BLaER1 (cell line): ENCODE data around the gene HSPBP1.

Source experiments
- H3K27ac ChIP-seq: shearing (Covaris generic); formaldehyde crosslinking; 2 replicates; pipeline ENCODE4 v1.8.1; 2022
- H3K27me3 ChIP-seq: shearing (Covaris generic); formaldehyde crosslinking; 2 replicates; pipeline ENCODE4 v1.8.1; 2022
- H3K36me3 ChIP-seq: shearing (Covaris generic); formaldehyde crosslinking; 2 replicates; pipeline ENCODE4 v1.8.1; 2022
- H3K4me1 ChIP-seq: shearing (Covaris generic); formaldehyde crosslinking; 2 replicates; pipeline ENCODE4 v1.8.1; 2022
- H3K4me2 ChIP-seq: shearing (Covaris generic); formaldehyde crosslinking; 2 replicates; pipeline ENCODE4 v1.8.1; 2022
- H3K4me3 ChIP-seq: shearing (Covaris generic); formaldehyde crosslinking; 2 replicates; pipeline ENCODE4 v1.8.1; 2022
- H3K9ac ChIP-seq: shearing (Covaris generic); formaldehyde crosslinking; 2 replicates; pipeline ENCODE4 v1.8.1; 2022
- H3K9me3 ChIP-seq: shearing (Covaris generic); formaldehyde crosslinking; 2 replicates; pipeline ENCODE4 v1.8.1; 2022
- H4K20me1 ChIP-seq: shearing (Covaris generic); formaldehyde crosslinking; 2 replicates; pipeline ENCODE4 v1.8.1; 2022
- Cebpa-rat ChIP-seq: shearing (Covaris generic); IDR thresholded peaks from 2 replicates; pipeline ENCODE4 v1.8.1; 2022

The HSPBP1 gene

GRCh38 chr19:55305983-55306562 lies 26.2 kb upstream of the HSPBP1 start:
- Histone ChIP-seq H4K20me1 (no peaks in the 10 kb centered on the region), H3K4me3 (no peak overlapping the region), H3K9ac (no peak overlapping the region), H3K27me3 (no peaks in the 10 kb centered on the region), H3K9me3 (no peaks in the 10 kb centered on the region), H3K4me1 (peaks cover 41% of the 10 kb centered on the region), H3K4me2 (no peak overlapping the region), H3K27ac (no peak overlapping the region), H3K36me3 (peaks cover 65% of the 10 kb centered on the region)
- TF ChIP-seq Cebpa-rat, result no peak

- Histone ChIP-seq H3K9ac (no peak overlapping the region), H3K36me3 (peaks cover 65% of the 10 kb centered on the region)
Measured at GRCh38 chr19:55305491-55305890, 25.6 kb upstream of the HSPBP1 start.

DNA sequence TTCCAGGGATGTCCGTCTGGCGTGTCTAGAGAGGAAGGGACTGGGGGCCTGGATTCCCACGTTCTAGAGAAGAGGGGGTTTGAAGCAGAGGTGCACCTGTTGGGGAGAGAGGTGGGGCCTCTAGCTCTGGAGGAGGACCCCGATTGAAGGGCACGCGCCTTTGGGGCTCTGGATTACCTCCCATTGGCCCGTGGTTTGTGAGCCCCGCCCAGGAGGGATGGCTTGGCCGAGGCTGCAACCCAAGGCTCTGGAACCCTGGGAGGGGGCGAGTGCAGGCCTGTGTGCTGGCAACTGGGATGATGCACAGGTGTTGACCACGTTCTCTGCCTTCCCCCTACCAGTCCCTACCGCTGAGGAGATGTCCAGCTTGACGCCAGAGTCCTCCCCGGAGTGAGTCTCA lies 25.1 kb upstream of the HSPBP1 start:
- H3K4me1 ChIP-seq, result peaks cover 34% of the 10 kb centered on the region
- no peak overlapping the region for H3K9ac ChIP-seq
- no peak overlapping the region for H3K4me2 ChIP-seq
- no peak for TF ChIP-seq Cebpa-rat
- H3K27me3 ChIP-seq, result no peaks in the 10 kb centered on the region
- peaks cover 69% of the 10 kb centered on the region for H3K36me3 ChIP-seq
- H3K9me3 ChIP-seq, result no peaks in the 10 kb centered on the region
- H3K27ac ChIP-seq, result no peak overlapping the region
- H4K20me1 ChIP-seq, result no peaks in the 10 kb centered on the region
- H3K4me3 ChIP-seq, result no peak overlapping the region

More at GRCh38 chr19:55305491-55305890, 25.6 kb upstream of the HSPBP1 start:
- no peak overlapping the region for H3K27ac ChIP-seq
- peaks cover 39% of the 10 kb centered on the region for H3K4me1 ChIP-seq
- no peaks in the 10 kb centered on the region for H3K9me3 ChIP-seq
- no peaks in the 10 kb centered on the region for H4K20me1 ChIP-seq
- no peak for TF ChIP-seq Cebpa-rat
- H3K4me3 ChIP-seq, result no peak overlapping the region
- no peak overlapping the region for H3K4me2 ChIP-seq
- no peaks in the 10 kb centered on the region for H3K27me3 ChIP-seq

DNA sequence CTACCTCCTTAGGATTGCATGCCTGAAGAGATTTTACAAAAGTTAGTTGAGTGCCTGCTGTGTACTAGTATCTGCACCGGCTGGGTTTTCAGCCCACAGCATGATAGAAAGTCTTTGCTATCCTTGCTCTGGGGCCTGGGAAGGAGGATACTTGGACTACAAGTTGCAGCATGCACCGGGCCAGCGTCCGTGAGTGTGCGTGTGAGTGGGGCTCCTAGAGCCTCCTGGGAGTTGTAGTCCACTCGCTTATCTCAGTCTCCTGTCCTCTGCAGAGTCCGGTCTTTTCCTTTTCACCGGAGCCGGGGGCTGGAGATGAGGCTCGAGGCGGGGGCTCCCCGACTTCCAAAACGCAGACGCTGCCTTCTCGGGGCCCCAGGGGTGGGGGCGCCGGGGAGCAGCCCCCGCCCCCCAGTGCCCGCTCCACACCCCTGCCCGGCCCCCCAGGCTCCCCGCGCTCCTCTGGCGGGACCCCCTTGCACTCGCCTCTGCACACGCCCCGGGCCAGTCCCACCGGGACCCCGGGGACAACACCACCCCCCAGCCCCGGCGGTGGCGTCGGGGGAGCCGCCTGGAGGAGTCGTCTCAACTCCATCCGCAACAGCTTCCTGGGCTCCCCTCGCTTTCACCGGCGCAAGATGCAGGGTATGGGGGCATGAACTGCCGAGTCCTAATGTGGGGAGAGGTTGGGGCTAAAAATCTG lies 24.5 kb upstream of the HSPBP1 start:
- Histone ChIP-seq H3K36me3 (peaks cover 69% of the 10 kb centered on the region), H3K9me3 (no peaks in the 10 kb centered on the region), H3K4me1 (peaks cover 29% of the 10 kb centered on the region), H3K4me2 (no peak overlapping the region; the same call in 1 of the 2 replicates), H3K27ac (no peak overlapping the region), H3K4me3 (no peak overlapping the region), H4K20me1 (no peaks in the 10 kb centered on the region), H3K9ac (no peak overlapping the region), H3K27me3 (no peaks in the 10 kb centered on the region)
- TF ChIP-seq Cebpa-rat, result no peak

- TF ChIP-seq Cebpa-rat, result no peak
- Histone ChIP-seq H3K9me3 (no peaks in the 10 kb centered on the region), H3K4me3 (no peak overlapping the region), H3K27ac (no peak overlapping the region), H3K4me1 (peaks cover 27% of the 10 kb centered on the region), H4K20me1 (no peaks in the 10 kb centered on the region), H3K27me3 (no peaks in the 10 kb centered on the region), H3K36me3 (peaks cover 67% of the 10 kb centered on the region), H3K4me2 (no peak overlapping the region), H3K9ac (0 out of 2 replicates have a peak overlapping the region, but pooled peaks have one; percentile 1)
Measured at GRCh38 chr19:55303477-55303876, 23.6 kb upstream of the HSPBP1 start.

- Histone ChIP-seq H3K36me3 (peaks cover 66% of the 10 kb centered on the region), H4K20me1 (no peaks in the 10 kb centered on the region), H3K27ac (peak overlapping the region; percentile 60; the same call in 1 of the 2 replicates), H3K4me1 (peaks cover 27% of the 10 kb centered on the region), H3K9ac (peak overlapping the region; percentile 70), H3K9me3 (no peaks in the 10 kb centered on the region), H3K27me3 (no peaks in the 10 kb centered on the region), H3K4me2 (peak overlapping the region; percentile 89), H3K4me3 (peak overlapping the region; percentile 64)
- no peak for TF ChIP-seq Cebpa-rat
Measured at GRCh38 chr19:55302318-55302703, 22.4 kb upstream of the HSPBP1 start.

GRCh38 chr19:55301459-55302317 lies 21.8 kb upstream of the HSPBP1 start:
- Histone ChIP-seq H3K9ac (peak overlapping the region; percentile 70), H4K20me1 (no peaks in the 10 kb centered on the region), H3K9me3 (no peaks in the 10 kb centered on the region), H3K36me3 (peaks cover 63% of the 10 kb centered on the region), H3K27ac (peak overlapping the region; percentile 60), H3K4me1 (peaks cover 27% of the 10 kb centered on the region), H3K4me2 (peak overlapping the region; percentile 89), H3K4me3 (peak overlapping the region; percentile 64), H3K27me3 (no peaks in the 10 kb centered on the region)
- no peak for TF ChIP-seq Cebpa-rat

DNA sequence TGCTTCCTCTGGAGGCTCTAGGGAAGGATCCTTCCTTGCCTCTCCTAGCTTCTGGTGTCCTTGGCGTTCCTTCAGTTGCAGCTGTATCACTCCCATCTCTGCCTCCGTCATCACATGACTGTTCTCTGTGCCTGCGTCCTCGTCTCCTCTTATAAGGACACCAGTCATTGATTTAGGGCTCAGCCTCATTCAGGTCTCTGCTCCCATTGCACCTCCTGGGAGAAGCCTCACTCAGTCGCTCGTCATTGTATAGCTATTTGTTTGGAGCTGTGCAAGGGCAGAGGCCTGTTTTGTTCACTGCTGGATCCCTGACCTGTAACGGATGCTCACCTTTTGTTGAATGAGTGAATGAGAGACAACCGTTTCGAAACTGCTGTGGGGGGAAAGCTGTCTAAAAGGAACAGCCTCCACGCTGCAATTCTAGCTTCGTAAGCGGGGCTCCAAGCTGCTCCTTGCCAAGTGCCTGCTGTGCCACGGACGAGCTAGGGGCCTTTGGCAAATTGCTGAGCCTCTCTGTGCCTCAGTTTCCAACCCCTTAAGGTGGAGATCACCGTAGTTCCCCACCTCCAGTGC lies 21.1 kb upstream of the HSPBP1 start:
- Histone ChIP-seq H3K4me3 (no peak overlapping the region), H3K27me3 (no peaks in the 10 kb centered on the region), H3K9ac (no peak overlapping the region), H4K20me1 (no peaks in the 10 kb centered on the region), H3K4me2 (peak overlapping the region; percentile 89), H3K27ac (peak overlapping the region; percentile 42; the same call in 1 of the 2 replicates), H3K9me3 (no peaks in the 10 kb centered on the region), H3K4me1 (peaks cover 24% of the 10 kb centered on the region), H3K36me3 (peaks cover 60% of the 10 kb centered on the region)
- TF ChIP-seq Cebpa-rat, result no peak

DNA sequence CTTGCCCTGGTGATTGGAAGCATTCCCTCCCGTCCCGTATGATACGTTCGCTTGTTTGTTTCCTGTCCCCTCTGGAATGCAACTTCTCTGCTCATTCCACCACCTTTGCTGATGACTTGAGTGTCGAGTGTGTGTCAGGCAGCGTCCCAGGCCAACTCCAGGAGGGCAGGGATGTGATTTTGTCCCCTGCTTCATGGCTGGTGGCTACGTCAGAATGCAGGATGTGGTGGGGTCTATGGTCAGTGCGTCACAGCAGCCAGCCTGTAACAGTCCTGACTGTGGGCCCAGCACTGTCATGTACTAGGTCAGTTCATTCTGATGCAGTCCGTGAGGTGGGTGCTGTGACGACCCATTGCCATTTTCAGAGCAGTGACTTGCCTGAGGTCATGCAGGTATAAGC lies 20.1 kb upstream of the HSPBP1 start:
- H3K27ac ChIP-seq, result no peak overlapping the region
- peaks cover 62% of the 10 kb centered on the region for H3K36me3 ChIP-seq
- no peaks in the 10 kb centered on the region for H4K20me1 ChIP-seq
- no peaks in the 10 kb centered on the region for H3K9me3 ChIP-seq
- H3K4me2 ChIP-seq, result no peak overlapping the region
- TF ChIP-seq Cebpa-rat, result no peak
- no peaks in the 10 kb centered on the region for H3K27me3 ChIP-seq
- H3K4me3 ChIP-seq, result no peak overlapping the region
- 0 out of 2 replicates have a peak overlapping the region, but pooled peaks have one; percentile 15 for H3K9ac ChIP-seq
- peaks cover 19% of the 10 kb centered on the region for H3K4me1 ChIP-seq
